GM13976 (cell line): Measurements from ENCODE around the gene SNX19.

Source experiments
- DNase-seq: peaks from one replicate; pipeline ENCODE4 v3.0.0; 2012; ENCODE audit warnings: low spot score
- CTCF ChIP-seq: IDR thresholded peaks from 2 replicates; pipeline ENCODE4 v1.5.1; 2012; ENCODE audit warnings: borderline replicate concordance, mild to moderate bottlenecking; ENCODE audit not compliant: insufficient read depth; ENCODE audit errors: extremely low read depth, missing control alignments, control extremely low read depth
- in situ Hi-C: fragments of 300-500 bp; cut with MboI; formaldehyde crosslinking; loops from one replicate; pipeline ENCODE4 v1.12.0; 2022; ENCODE audit warnings: low sequenced_read_pairs, mixed read lengths, inconsistent platforms; ENCODE audit not compliant: unreplicated experiment

SNX19 gene

GRCh38 chr11:130831506-130831905 is 84.8 kb downstream of the SNX19 start:
- DNase-seq, result no peak
- no peak for TF ChIP-seq CTCF
- in situ Hi-C loops, result no loop called here

- no peak for TF ChIP-seq CTCF
- DNase-seq, result no peak
- in situ Hi-C loops, result no loop called here
These were observed 85.7 kb downstream of the SNX19 start for GRCh38 chr11:130830566-130830965.

- no peak for DNase-seq
- TF ChIP-seq CTCF, result no peak
- in situ Hi-C loops, result no loop called here
These were observed 86.3 kb downstream of the SNX19 start for GRCh38 chr11:130829920-130830511.

- no peak for DNase-seq
- in situ Hi-C loops, result no loop called here
- TF ChIP-seq CTCF, result no peak
These were observed 87.5 kb downstream of the SNX19 start for GRCh38 chr11:130828741-130829140.

GRCh38 chr11:130827451-130828377 is 88.6 kb downstream of the SNX19 start:
- in situ Hi-C loops, result no loop called here
- peak; percentile 37 for DNase-seq
- TF ChIP-seq CTCF, result no peak

GRCh38 chr11:130826572-130826971 is 89.7 kb downstream of the SNX19 start:
- no peak for DNase-seq
- no peak for TF ChIP-seq CTCF
- in situ Hi-C loops, result no loop called here
